Panc1 (cell line): ENCODE measurements around the gene MEF2D. TPM values are rescaled to one million over a fixed set of nuclear protein-coding genes. Genes with fewer than 3 reads are reported as not detected.

Source experiments
- ATAC-seq: fragments of 200-7000 bp; cut with Tn5 transposase; 2 replicates; pipeline ENCODE4 v1.9.1; 2020; ENCODE audit warnings: mild to moderate bottlenecking, moderate library complexity
- BruUV-seq: library from RNA; stranded (reverse); fragments of 400-500 nt; replicated peaks from 2 replicates; lab custom pipeline; 2021; lab: Mats Ljungman, UMichigan
- CTCF ChIA-PET: fragments of 300-600 bp; sonication (Branson Sonifier 250); formaldehyde crosslinking; loops from one replicate; lab custom pipeline; 2022; ENCODE audit warnings: antibody characterized with exemption; lab: Charles Lee
- POLR2A ChIA-PET: fragments of 300-600 bp; sonication (Branson Sonifier 250); formaldehyde crosslinking; loops from one replicate; lab custom pipeline; 2022; ENCODE audit warnings: antibody characterized with exemption; lab: Charles Lee
- DNase-seq: peaks from one replicate; pipeline ENCODE4 v3.0.0-alpha.2; 2010; ENCODE audit warnings: low read depth, low spot score
- H3K27ac ChIP-seq: 2 replicates; pipeline ENCODE4 v1.5.1; 2011; ENCODE audit warnings: mild to moderate bottlenecking, low read length, inconsistent platforms
- H3K27me3 ChIP-seq: fragments of 200-500 bp; sonication (Bioruptor generic); 2 replicates; pipeline ENCODE4 v1.6.0; 2014; ENCODE audit warnings: low read length, inconsistent platforms; ENCODE audit not compliant: control insufficient read depth, insufficient read depth
- H3K36me3 ChIP-seq: fragments of 200-500 bp; sonication (Bioruptor generic); 2 replicates; pipeline ENCODE4 v1.5.1; 2014; ENCODE audit warnings: inconsistent platforms, mild to moderate bottlenecking, low read length, moderate library complexity; ENCODE audit not compliant: control insufficient read depth, insufficient read depth
- H3K4me1 ChIP-seq: 2 replicates; pipeline ENCODE4 v1.5.1; 2011; ENCODE audit warnings: inconsistent platforms, mild to moderate bottlenecking, low read length, moderate library complexity; ENCODE audit not compliant: control insufficient read depth, insufficient read depth
- H3K4me3 ChIP-seq, 2 experiments: 2 replicates each; pipeline ENCODE4 v1.5.1; 2011 to 2012; ENCODE audit warnings: low read depth in 2 of 2, low read length in 2 of 2, mild to moderate bottlenecking in 2 of 2, inconsistent platforms in 1 of 2, moderate library complexity in 1 of 2
- H3K9me3 ChIP-seq: fragments of 200-500 bp; sonication (Bioruptor generic); 2 replicates; pipeline ENCODE4 v1.5.1; 2014; ENCODE audit warnings: low read depth, mild to moderate bottlenecking, inconsistent platforms, low read length, moderate library complexity; ENCODE audit not compliant: control insufficient read depth, insufficient read depth
- POLR2AphosphoS5 ChIP-seq: IDR thresholded peaks from 2 replicates; pipeline ENCODE4 v1.6.1; 2012; ENCODE audit warnings: mild to moderate bottlenecking, low read depth, low read length, moderate library complexity
- SIN3A ChIP-seq: IDR thresholded peaks from 2 replicates; pipeline ENCODE4 v1.6.1; 2012; ENCODE audit warnings: low read depth, mild to moderate bottlenecking, low read length, moderate library complexity, borderline replicate concordance; ENCODE audit not compliant: insufficient read depth
- TCF7L2 ChIP-seq: IDR thresholded peaks from 2 replicates; pipeline ENCODE4 v1.6.1; 2011; ENCODE audit warnings: mild to moderate bottlenecking, low read depth, low read length, inconsistent platforms
- in situ Hi-C: cut with HindIII; loops from 2 replicates; pipeline ENCODE4 v1.10.0; 2016; ENCODE audit warnings: low sequenced_read_pairs, low pct_unique_long_range_greater_than_20kb
- intact Hi-C: fragments of 100-400 bp; cut with micrococcal nuclease; formaldehyde crosslinking; loops from one replicate; pipeline ENCODE4 v1.10.0; 2022; ENCODE audit not compliant: unreplicated experiment
- total RNA-seq: library from RNA; stranded (reverse); gene quantifications from one replicate; pipeline ENCODE4 v1.2.1, GENCODE V29; 2021; ENCODE audit not compliant: unreplicated experiment
- TF ChIP-seq, protein P1 (sequence below): fragments of 450-650 bp; IDR thresholded peaks from 2 replicates; pipeline ENCODE4 v1.5.1; 2017; ENCODE audit warnings: mild to moderate bottlenecking
- TF ChIP-seq, protein P2 (sequence below), 2 experiments: IDR thresholded peaks; 2 replicates each; pipeline ENCODE4 v1.6.1; 2011 to 2012; ENCODE audit warnings: low read depth in 2 of 2, control low read depth in 1 of 2, low read length in 1 of 2, mild to moderate bottlenecking in 1 of 2, moderate library complexity in 1 of 2; ENCODE audit not compliant: insufficient read depth in 1 of 2

The MEF2D gene
- total RNA-seq, 1 experiment from 2014 or later, result 30.9 TPM

DNA sequence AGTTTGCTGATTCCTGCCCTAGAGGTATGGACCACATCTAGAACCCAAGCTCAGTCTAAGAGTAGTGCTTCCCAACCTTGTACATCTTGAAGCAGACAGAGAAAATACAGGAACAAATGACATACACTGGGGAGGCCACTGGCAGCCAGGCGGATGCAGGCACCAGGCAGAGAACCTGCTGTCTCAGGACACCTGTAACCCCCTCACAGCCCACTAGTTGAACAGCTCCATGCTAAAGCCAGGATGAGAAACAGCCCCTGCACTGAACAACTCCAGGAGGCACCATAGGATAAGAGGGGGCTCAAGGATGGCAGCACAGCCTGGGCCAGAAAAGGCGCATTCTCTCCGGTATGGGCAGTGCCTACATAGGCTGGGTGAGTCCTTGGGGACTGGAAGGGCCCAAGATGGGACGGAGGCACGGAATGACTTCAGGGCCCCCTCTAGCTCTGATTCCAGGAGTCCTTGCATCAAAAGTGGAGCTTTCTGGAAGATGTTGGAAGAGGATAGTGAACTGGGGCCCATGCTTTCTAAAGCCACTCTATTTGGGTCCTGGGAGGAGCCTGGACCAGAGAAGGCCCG is 16.0 kb downstream of the MEF2D start:
- TF ChIP-seq TCF7L2 (no peak), SIN3A (no peak), POLR2AphosphoS5 (no peak)
- TF ChIP-seq, protein P1, sequence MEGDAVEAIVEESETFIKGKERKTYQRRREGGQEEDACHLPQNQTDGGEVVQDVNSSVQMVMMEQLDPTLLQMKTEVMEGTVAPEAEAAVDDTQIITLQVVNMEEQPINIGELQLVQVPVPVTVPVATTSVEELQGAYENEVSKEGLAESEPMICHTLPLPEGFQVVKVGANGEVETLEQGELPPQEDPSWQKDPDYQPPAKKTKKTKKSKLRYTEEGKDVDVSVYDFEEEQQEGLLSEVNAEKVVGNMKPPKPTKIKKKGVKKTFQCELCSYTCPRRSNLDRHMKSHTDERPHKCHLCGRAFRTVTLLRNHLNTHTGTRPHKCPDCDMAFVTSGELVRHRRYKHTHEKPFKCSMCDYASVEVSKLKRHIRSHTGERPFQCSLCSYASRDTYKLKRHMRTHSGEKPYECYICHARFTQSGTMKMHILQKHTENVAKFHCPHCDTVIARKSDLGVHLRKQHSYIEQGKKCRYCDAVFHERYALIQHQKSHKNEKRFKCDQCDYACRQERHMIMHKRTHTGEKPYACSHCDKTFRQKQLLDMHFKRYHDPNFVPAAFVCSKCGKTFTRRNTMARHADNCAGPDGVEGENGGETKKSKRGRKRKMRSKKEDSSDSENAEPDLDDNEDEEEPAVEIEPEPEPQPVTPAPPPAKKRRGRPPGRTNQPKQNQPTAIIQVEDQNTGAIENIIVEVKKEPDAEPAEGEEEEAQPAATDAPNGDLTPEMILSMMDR, result no peak
- TF ChIP-seq, protein P2, sequence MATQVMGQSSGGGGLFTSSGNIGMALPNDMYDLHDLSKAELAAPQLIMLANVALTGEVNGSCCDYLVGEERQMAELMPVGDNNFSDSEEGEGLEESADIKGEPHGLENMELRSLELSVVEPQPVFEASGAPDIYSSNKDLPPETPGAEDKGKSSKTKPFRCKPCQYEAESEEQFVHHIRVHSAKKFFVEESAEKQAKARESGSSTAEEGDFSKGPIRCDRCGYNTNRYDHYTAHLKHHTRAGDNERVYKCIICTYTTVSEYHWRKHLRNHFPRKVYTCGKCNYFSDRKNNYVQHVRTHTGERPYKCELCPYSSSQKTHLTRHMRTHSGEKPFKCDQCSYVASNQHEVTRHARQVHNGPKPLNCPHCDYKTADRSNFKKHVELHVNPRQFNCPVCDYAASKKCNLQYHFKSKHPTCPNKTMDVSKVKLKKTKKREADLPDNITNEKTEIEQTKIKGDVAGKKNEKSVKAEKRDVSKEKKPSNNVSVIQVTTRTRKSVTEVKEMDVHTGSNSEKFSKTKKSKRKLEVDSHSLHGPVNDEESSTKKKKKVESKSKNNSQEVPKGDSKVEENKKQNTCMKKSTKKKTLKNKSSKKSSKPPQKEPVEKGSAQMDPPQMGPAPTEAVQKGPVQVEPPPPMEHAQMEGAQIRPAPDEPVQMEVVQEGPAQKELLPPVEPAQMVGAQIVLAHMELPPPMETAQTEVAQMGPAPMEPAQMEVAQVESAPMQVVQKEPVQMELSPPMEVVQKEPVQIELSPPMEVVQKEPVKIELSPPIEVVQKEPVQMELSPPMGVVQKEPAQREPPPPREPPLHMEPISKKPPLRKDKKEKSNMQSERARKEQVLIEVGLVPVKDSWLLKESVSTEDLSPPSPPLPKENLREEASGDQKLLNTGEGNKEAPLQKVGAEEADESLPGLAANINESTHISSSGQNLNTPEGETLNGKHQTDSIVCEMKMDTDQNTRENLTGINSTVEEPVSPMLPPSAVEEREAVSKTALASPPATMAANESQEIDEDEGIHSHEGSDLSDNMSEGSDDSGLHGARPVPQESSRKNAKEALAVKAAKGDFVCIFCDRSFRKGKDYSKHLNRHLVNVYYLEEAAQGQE (IDR thresholded peaks at IDR 0.05; ENCODE audit: insufficient read depth in 1 of 2, low read depth in 2 of 2, low read length in 1 of 2), result no peak
- peaks cover 8% of the 10 kb centered on the region for H3K4me1 ChIP-seq
- H3K36me3 ChIP-seq, result 0 out of 2 replicates have a peak, but pooled peaks cover 2% of the 10 kb centered on the region
- DNase-seq (no peak), ATAC-seq (no peak)
- intact Hi-C loops (no loop called here), in situ Hi-C loops (no loop called here)
- POLR2A ChIA-PET, result no interaction called here
- no peak overlapping the region for H3K4me3 ChIP-seq
- CTCF ChIA-PET, result interaction anchor here (0.6 to 0.8 kb wide), 2 partner anchors 16 to 27 kb away, joined by 3 to 4 read pairs; partner anchors contain the start of gene MEF2D
- H3K9me3 ChIP-seq, result no peaks in the 10 kb centered on the region
- H3K27ac ChIP-seq, result no peak overlapping the region
- H3K27me3 ChIP-seq, result no peaks in the 10 kb centered on the region
- no TSS peak for BruUV-seq

DNA sequence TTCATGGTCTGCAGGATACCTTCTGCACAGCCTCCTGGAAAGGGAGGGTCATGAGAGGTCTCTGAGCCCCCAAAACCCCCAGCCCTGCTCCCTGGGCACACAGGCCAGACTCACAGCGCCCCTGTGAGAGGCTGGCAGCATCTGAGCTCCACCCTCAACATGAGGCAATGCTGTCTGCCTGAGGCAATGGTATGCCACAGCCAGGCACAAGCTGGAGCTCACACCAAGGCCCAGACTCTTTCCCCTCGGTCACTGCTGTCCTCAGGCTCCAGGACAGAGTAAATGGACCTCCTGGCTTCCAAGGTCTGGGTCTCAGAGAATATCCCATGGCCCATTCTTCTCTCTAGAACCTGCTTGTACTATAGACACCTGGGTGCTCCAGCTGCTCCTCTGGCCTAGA is 17.2 kb downstream of the MEF2D start:
- ChIA-PET POLR2A (interaction anchor here (0.6 kb wide), 1 partner anchor 17 kb away, joined by 3 read pairs; no protein-coding TSS in a partner anchor), CTCF (no interaction called here)
- TF ChIP-seq POLR2AphosphoS5, result no peak
- TF ChIP-seq, protein P1, result no peak
- TF ChIP-seq TCF7L2, result no peak
- TF ChIP-seq, protein P2 (IDR thresholded peaks at IDR 0.05; ENCODE audit: insufficient read depth in 1 of 2, low read depth in 2 of 2, low read length in 1 of 2), result no peak
- TF ChIP-seq SIN3A, result no peak
- Histone ChIP-seq H3K9me3 (no peaks in the 10 kb centered on the region), H3K36me3 (0 out of 2 replicates have a peak, but pooled peaks cover 2% of the 10 kb centered on the region), H3K27me3 (no peaks in the 10 kb centered on the region), H3K27ac (no peak overlapping the region), H3K4me3 (no peak overlapping the region), H3K4me1 (no peaks in the 10 kb centered on the region)
- in situ Hi-C loops (no loop called here), intact Hi-C loops (no loop called here)
- BruUV-seq, result no TSS peak
- ATAC-seq, result no peak
- DNase-seq, result no peak
